SK-N-MC (cell line): ENCODE data around the gene ANKMY1.

Experiments used
- EZH2 ChIP-seq: fragments of 200-600 bp; sonication (generic); IDR thresholded peaks from one replicate; pipeline ENCODE4 v1.6.1; 2017; ENCODE audit warnings: antibody characterized with exemption
- POLR2AphosphoS5 ChIP-seq: IDR thresholded peaks from 2 replicates; pipeline ENCODE4 v1.6.1; 2012; ENCODE audit warnings: mild to moderate bottlenecking, low read depth, low read length, borderline replicate concordance

GRCh38 chr2:240434728-240435456, 122.9 kb downstream of the ANKMY1 start:
- TF ChIP-seq EZH2 (no peak), POLR2AphosphoS5 (no peak)
